Sigmoid colon (tissue), 4 donors: ENCODE results near the gene UNC5C.

Source experiments
- EP300 ChIP-seq, 4 donors: sonication (generic); formaldehyde crosslinking; IDR thresholded peaks; one replicate each; pipeline ENCODE4 v1.6.1; 2017; ENCODE audit warnings: antibody characterized with exemption in 4 of 4
- POLR2A ChIP-seq, 2 donors: fragments of 450-650 bp; IDR thresholded peaks; one replicate each; pipeline ENCODE4 v1.6.1; 2016; ENCODE audit warnings: antibody characterized with exemption in 2 of 2, mild to moderate bottlenecking in 2 of 2, moderate library complexity in 2 of 2
- POLR2AphosphoS5 ChIP-seq, 4 donors: sonication (generic); formaldehyde crosslinking; IDR thresholded peaks; one replicate each; pipeline ENCODE4 v1.6.1; 2017; ENCODE audit warnings: antibody characterized with exemption in 4 of 4
- TF ChIP-seq, protein P1 (sequence below), 4 experiments: fragments of 450-650 bp in 3 of 4; fragments of 200-600 bp in 1 of 4; IDR thresholded peaks; one replicate each; pipeline ENCODE4 v1.5.1; 2016 to 2019; ENCODE audit warnings: antibody characterized with exemption in 4 of 4, mild to moderate bottlenecking in 3 of 4, moderate library complexity in 2 of 4

DNA sequence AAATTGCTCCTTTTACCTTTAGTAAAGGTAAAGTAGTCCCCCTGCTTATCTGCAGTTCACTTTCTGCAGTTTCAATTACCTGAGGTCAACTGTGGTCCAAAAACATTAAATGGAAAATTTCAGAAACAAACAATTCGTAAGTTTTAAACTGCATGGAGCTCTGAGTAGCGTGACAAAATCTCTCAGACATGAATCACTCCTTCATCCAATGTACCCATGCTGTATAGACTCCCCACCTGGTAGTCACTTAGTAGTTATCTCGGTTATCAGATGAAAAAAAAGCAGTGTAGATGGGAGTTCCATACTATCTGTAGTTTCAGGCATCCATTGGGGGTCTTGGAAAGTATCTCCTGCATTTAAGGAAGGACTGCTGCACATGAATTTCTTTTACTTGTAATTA, 7.7 kb downstream of the UNC5C start:
- TF ChIP-seq, protein P1, sequence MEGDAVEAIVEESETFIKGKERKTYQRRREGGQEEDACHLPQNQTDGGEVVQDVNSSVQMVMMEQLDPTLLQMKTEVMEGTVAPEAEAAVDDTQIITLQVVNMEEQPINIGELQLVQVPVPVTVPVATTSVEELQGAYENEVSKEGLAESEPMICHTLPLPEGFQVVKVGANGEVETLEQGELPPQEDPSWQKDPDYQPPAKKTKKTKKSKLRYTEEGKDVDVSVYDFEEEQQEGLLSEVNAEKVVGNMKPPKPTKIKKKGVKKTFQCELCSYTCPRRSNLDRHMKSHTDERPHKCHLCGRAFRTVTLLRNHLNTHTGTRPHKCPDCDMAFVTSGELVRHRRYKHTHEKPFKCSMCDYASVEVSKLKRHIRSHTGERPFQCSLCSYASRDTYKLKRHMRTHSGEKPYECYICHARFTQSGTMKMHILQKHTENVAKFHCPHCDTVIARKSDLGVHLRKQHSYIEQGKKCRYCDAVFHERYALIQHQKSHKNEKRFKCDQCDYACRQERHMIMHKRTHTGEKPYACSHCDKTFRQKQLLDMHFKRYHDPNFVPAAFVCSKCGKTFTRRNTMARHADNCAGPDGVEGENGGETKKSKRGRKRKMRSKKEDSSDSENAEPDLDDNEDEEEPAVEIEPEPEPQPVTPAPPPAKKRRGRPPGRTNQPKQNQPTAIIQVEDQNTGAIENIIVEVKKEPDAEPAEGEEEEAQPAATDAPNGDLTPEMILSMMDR (IDR thresholded peaks at IDR 0.05): no peak
- TF ChIP-seq POLR2A (IDR thresholded peaks at IDR 0.05): no peak
- TF ChIP-seq EP300 (IDR thresholded peaks at IDR 0.05): no peak
- no peak for TF ChIP-seq POLR2AphosphoS5 (IDR thresholded peaks at IDR 0.05)
